BLaER1 (cell line): ENCODE data around the gene GAS6.
"Not testable (repeated sequence)": the region's sequence is repeated elsewhere in the genome, so short reads cannot be mapped to it uniquely, and the experiment has no call there.

Experiments used
- H3K27ac ChIP-seq: shearing (Covaris generic); formaldehyde crosslinking; 2 replicates; pipeline ENCODE4 v1.8.1; 2022
- H3K27me3 ChIP-seq: shearing (Covaris generic); formaldehyde crosslinking; 2 replicates; pipeline ENCODE4 v1.8.1; 2022
- H3K36me3 ChIP-seq: shearing (Covaris generic); formaldehyde crosslinking; 2 replicates; pipeline ENCODE4 v1.8.1; 2022
- H3K4me1 ChIP-seq: shearing (Covaris generic); formaldehyde crosslinking; 2 replicates; pipeline ENCODE4 v1.8.1; 2022
- H3K4me2 ChIP-seq: shearing (Covaris generic); formaldehyde crosslinking; 2 replicates; pipeline ENCODE4 v1.8.1; 2022
- H3K4me3 ChIP-seq: shearing (Covaris generic); formaldehyde crosslinking; 2 replicates; pipeline ENCODE4 v1.8.1; 2022
- H3K9ac ChIP-seq: shearing (Covaris generic); formaldehyde crosslinking; 2 replicates; pipeline ENCODE4 v1.8.1; 2022
- H3K9me3 ChIP-seq: shearing (Covaris generic); formaldehyde crosslinking; 2 replicates; pipeline ENCODE4 v1.8.1; 2022
- H4K20me1 ChIP-seq: shearing (Covaris generic); formaldehyde crosslinking; 2 replicates; pipeline ENCODE4 v1.8.1; 2022
- Cebpa-rat ChIP-seq: shearing (Covaris generic); IDR thresholded peaks from 2 replicates; pipeline ENCODE4 v1.8.1; 2022

GAS6 gene

GRCh38 chr13:113796964-113797676 is 66.8 kb downstream of the GAS6 start:
- Histone ChIP-seq H3K27me3 (no peaks in the 10 kb centered on the region), H3K4me2 (no peak overlapping the region), H3K9ac (no peak overlapping the region), H3K4me3 (no peak overlapping the region), H3K4me1 (peaks cover 11% of the 10 kb centered on the region), H3K27ac (no peak overlapping the region), H3K36me3 (peaks cover 24% of the 10 kb centered on the region; the same call in 1 of the 2 replicates), H3K9me3 (no peaks in the 10 kb centered on the region), H4K20me1 (peaks cover 37% of the 10 kb centered on the region)
- no peak for TF ChIP-seq Cebpa-rat

- no peaks in the 10 kb centered on the region for H3K27me3 ChIP-seq
- H3K4me3 ChIP-seq, result no peak overlapping the region
- peaks cover 24% of the 10 kb centered on the region; the same call in 1 of the 2 replicates for H3K36me3 ChIP-seq
- no peaks in the 10 kb centered on the region for H3K9me3 ChIP-seq
- H3K4me1 ChIP-seq, result peaks cover 3% of the 10 kb centered on the region; the same call in 1 of the 2 replicates
- no peak overlapping the region for H3K27ac ChIP-seq
- no peak overlapping the region for H3K9ac ChIP-seq
- TF ChIP-seq Cebpa-rat, result no peak
- H4K20me1 ChIP-seq, result peaks cover 36% of the 10 kb centered on the region
- no peak overlapping the region for H3K4me2 ChIP-seq
Measured at GRCh38 chr13:113796211-113796963, 67.5 kb downstream of the GAS6 start.

- not testable (repeated sequence) for H3K9ac ChIP-seq, H3K27me3 ChIP-seq, H3K4me2 ChIP-seq, H3K4me3 ChIP-seq, H3K27ac ChIP-seq, H3K9me3 ChIP-seq, H3K4me1 ChIP-seq
- H4K20me1 ChIP-seq, result peaks cover 35% of the 10 kb centered on the region
- H3K36me3 ChIP-seq, result peaks cover 24% of the 10 kb centered on the region; the same call in 1 of the 2 replicates
Measured at GRCh38 chr13:113795362-113795761, 68.5 kb downstream of the GAS6 start.

- H3K27me3 ChIP-seq, result no peaks in the 10 kb centered on the region
- H3K9me3 ChIP-seq, result no peaks in the 10 kb centered on the region
- no peaks in the 10 kb centered on the region for H3K4me1 ChIP-seq
- H3K4me3 ChIP-seq, result no peak overlapping the region
- H3K36me3 ChIP-seq, result peaks cover 24% of the 10 kb centered on the region; the same call in 1 of the 2 replicates
- no peak overlapping the region for H3K9ac ChIP-seq
- H4K20me1 ChIP-seq, result peaks cover 35% of the 10 kb centered on the region
- H3K27ac ChIP-seq, result no peak overlapping the region
- H3K4me2 ChIP-seq, result no peak overlapping the region
- TF ChIP-seq Cebpa-rat, result no peak
Measured at GRCh38 chr13:113794764-113795173, 69.1 kb downstream of the GAS6 start.

DNA sequence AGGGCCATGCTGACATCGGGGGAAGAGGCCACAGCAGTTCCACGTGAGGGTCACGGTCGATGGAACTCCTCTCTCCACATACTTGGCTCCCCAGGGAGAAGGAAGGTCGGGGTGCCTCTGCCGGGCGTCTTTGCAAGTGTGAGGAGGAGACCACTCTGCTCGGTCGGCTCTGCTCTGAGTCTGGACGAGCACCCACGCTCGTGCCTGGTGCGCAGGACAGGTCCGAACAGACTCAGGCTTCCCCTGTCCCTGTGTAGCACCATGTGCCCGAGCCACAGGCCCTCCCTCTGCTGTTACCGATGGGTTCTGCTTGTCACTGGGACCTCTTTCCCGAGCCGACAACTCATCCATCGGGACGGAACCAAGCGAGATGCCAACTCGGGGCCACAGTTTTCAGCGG is 69.8 kb downstream of the GAS6 start:
- no peak for TF ChIP-seq Cebpa-rat
- H3K9me3 ChIP-seq, result no peaks in the 10 kb centered on the region
- H3K4me2 ChIP-seq, result no peak overlapping the region
- peaks cover 35% of the 10 kb centered on the region for H4K20me1 ChIP-seq
- H3K27ac ChIP-seq, result no peak overlapping the region
- H3K27me3 ChIP-seq, result no peaks in the 10 kb centered on the region
- H3K36me3 ChIP-seq, result peaks cover 19% of the 10 kb centered on the region; the same call in 1 of the 2 replicates
- H3K4me1 ChIP-seq, result no peaks in the 10 kb centered on the region
- no peak overlapping the region for H3K9ac ChIP-seq
- no peak overlapping the region for H3K4me3 ChIP-seq

DNA sequence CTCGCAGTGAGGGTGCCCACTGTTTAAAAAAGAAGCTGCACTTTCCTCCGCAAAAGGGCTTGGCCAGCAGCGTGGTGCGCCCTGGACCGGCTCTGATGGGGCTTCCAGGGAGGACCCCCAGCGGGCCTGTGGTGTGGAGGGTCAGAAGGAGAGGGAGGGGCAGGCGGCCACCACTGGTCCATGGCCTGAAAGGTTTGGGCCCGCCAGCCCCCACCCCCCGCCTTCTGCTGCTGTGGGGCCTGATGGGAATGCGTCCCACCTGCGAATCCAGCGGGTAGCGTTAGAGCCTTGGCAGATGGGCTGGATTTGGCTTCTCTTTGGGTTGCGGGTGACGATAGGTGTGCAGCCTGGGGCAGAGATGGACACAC is 70.2 kb downstream of the GAS6 start:
- H3K36me3 ChIP-seq, result peaks cover 17% of the 10 kb centered on the region; the same call in 1 of the 2 replicates
- H3K4me2 ChIP-seq, result no peak overlapping the region
- no peak overlapping the region for H3K27ac ChIP-seq
- H3K4me3 ChIP-seq, result no peak overlapping the region
- TF ChIP-seq Cebpa-rat, result no peak
- H4K20me1 ChIP-seq, result peaks cover 35% of the 10 kb centered on the region
- H3K9me3 ChIP-seq, result no peaks in the 10 kb centered on the region
- H3K4me1 ChIP-seq, result no peaks in the 10 kb centered on the region
- H3K27me3 ChIP-seq, result no peaks in the 10 kb centered on the region
- H3K9ac ChIP-seq, result no peak overlapping the region

- Histone ChIP-seq H3K27ac (no peak overlapping the region), H3K9ac (no peak overlapping the region), H3K4me3 (no peak overlapping the region), H4K20me1 (peaks cover 35% of the 10 kb centered on the region), H3K9me3 (no peaks in the 10 kb centered on the region), H3K4me1 (no peaks in the 10 kb centered on the region), H3K27me3 (no peaks in the 10 kb centered on the region), H3K4me2 (no peak overlapping the region), H3K36me3 (peaks cover 17% of the 10 kb centered on the region; the same call in 1 of the 2 replicates)
- no peak for TF ChIP-seq Cebpa-rat
Measured at GRCh38 chr13:113792886-113793717, 70.8 kb downstream of the GAS6 start.

DNA sequence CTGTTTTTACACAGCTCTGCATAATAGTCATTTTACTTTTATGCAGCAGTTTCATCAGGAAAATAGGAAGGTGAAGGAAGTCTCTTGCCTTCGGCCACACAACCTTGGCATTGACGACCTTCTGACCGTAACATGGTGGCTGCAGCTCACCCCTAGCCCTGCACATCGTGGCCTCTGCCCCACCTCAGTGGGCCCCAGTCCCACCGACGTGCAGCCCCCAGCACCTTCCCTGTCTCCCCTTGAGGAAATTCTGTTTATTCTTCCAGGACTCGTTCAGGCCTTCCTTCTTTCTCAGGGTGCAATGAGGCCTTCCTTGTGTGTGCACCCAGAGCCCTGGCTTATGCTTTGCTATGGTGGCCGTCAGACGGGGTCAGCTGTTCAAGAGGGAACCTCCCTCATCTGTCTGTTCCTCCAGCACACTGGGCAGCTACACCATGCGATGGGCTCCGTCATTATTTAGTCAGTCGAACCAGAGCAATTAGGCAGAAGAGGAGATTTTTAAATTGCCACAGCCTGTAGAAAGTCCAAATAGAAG is 71.6 kb downstream of the GAS6 start:
- Histone ChIP-seq H3K4me1 (no peaks in the 10 kb centered on the region), H3K27ac (no peak overlapping the region), H3K36me3 (peaks cover 17% of the 10 kb centered on the region; the same call in 1 of the 2 replicates), H3K27me3 (no peaks in the 10 kb centered on the region), H3K4me2 (no peak overlapping the region), H4K20me1 (peaks cover 35% of the 10 kb centered on the region), H3K4me3 (no peak overlapping the region), H3K9me3 (no peaks in the 10 kb centered on the region), H3K9ac (no peak overlapping the region)
- no peak for TF ChIP-seq Cebpa-rat

GRCh38 chr13:113791761-113792160 is 72.1 kb downstream of the GAS6 start:
- peaks cover 16% of the 10 kb centered on the region; the same call in 1 of the 2 replicates for H3K36me3 ChIP-seq
- H3K9me3 ChIP-seq, result no peaks in the 10 kb centered on the region
- TF ChIP-seq Cebpa-rat, result no peak
- H3K4me2 ChIP-seq, result no peak overlapping the region
- no peaks in the 10 kb centered on the region for H3K4me1 ChIP-seq
- no peak overlapping the region for H3K27ac ChIP-seq
- H3K27me3 ChIP-seq, result no peaks in the 10 kb centered on the region
- H3K4me3 ChIP-seq, result no peak overlapping the region
- peaks cover 35% of the 10 kb centered on the region for H4K20me1 ChIP-seq
- no peak overlapping the region for H3K9ac ChIP-seq
